Lung (tissue), 12 donors: Measurements from ENCODE around the gene FILIP1. TPM values are rescaled to one million over a fixed set of nuclear protein-coding genes. Genes with fewer than 3 reads are reported as not detected.
A peak's percentile ranks its signal among the peaks of the same experiment; 100 is the strongest.

Experiments
- ATAC-seq: fragments of 200-7000 bp; cut with Tn5 transposase; one replicate; pipeline ENCODE4 v1.9.1; 2020; ENCODE audit warnings: moderate number of reproducible peaks; ENCODE audit not compliant: insufficient read depth, low FRiP score
- DNase-seq, 3 donors: peaks; one replicate each; pipeline ENCODE4 v3.0.0-alpha.2; 2013 to 2017
- H3K27ac ChIP-seq, 2 donors: one replicate each; pipeline ENCODE4 v1.5.1; 2013; ENCODE audit warnings: mild to moderate bottlenecking in 2 of 2, moderate library complexity in 2 of 2, control low read depth in 1 of 2, inconsistent platforms in 1 of 2, low read depth in 1 of 2, low read length in 1 of 2
- H3K27me3 ChIP-seq, 3 donors: one replicate each; pipeline ENCODE4 v1.5.1; 2013; ENCODE audit warnings: low read length in 2 of 3; ENCODE audit not compliant: control insufficient read depth in 3 of 3, insufficient read depth in 3 of 3
- H3K36me3 ChIP-seq, 4 donors: one replicate each; pipeline ENCODE4 v1.5.1; 2013; ENCODE audit warnings: low read length in 4 of 4, mild to moderate bottlenecking in 1 of 4, moderate library complexity in 1 of 4; ENCODE audit not compliant: control insufficient read depth in 4 of 4, insufficient read depth in 4 of 4
- H3K4me1 ChIP-seq, 5 donors: one replicate each; pipeline ENCODE4 v1.5.1; 2013; ENCODE audit warnings: low read length in 5 of 5, mild to moderate bottlenecking in 2 of 5, moderate library complexity in 1 of 5; ENCODE audit not compliant: control insufficient read depth in 5 of 5, insufficient read depth in 5 of 5
- H3K4me3 ChIP-seq: one replicate; pipeline ENCODE4 v1.5.1; 2013; ENCODE audit warnings: mild to moderate bottlenecking, control low read depth, moderate library complexity
- H3K9ac ChIP-seq, 2 donors: one replicate each; pipeline ENCODE4 v1.5.1; 2013; ENCODE audit warnings: low read length in 2 of 2, control low read depth in 1 of 2; ENCODE audit not compliant: insufficient read depth in 1 of 2
- H3K9me3 ChIP-seq, 4 donors: one replicate each; pipeline ENCODE4 v1.5.1; 2013; ENCODE audit warnings: low read length in 3 of 4, mild to moderate bottlenecking in 1 of 4, moderate library complexity in 1 of 4; ENCODE audit not compliant: control insufficient read depth in 4 of 4, insufficient read depth in 3 of 4
- WGBS, 2 donors: extraction: QIAGEN DNeasy Blood & Tissue Kit; methylation state at CpG; one replicate each; pipeline ENCODE4 v1.1.7; 2013; 5-methylcytosine and 5-hydroxymethylcytosine counted together
- polyA plus RNA-seq, 2 donors: library from polyadenylated mRNA; stranded (reverse); fragments of 200-250 nt; gene quantifications; one replicate each; pipeline ENCODE4 v1.2.1, GENCODE V29; 2013
- total RNA-seq, 2 donors: library from RNA; depleted of rRNA in 1 of 2; stranded (reverse); fragments of >200 nt in 1 of 2; gene quantifications; one replicate each; pipeline ENCODE4 v1.2.1, GENCODE V29; 2014 to 2021
- TF ChIP-seq, protein P1 (sequence below): IDR thresholded peaks from 2 replicates; pipeline ENCODE4 v1.5.1; 2012; ENCODE audit warnings: mild to moderate bottlenecking; ENCODE audit errors: control extremely low read depth, extremely low read depth
- donor health status: control.
- donor health status: control.
- donor health status: Bipolar disorder and iron deficiency.
- donor health status: healthy.
- donor health status: DM: yes; HTN: yes; CAD: no.

The FILIP1 gene
- total and polyA plus RNA-seq, 4 donors, result 5.6 to 24.1 (median 11.1) TPM

DNA sequence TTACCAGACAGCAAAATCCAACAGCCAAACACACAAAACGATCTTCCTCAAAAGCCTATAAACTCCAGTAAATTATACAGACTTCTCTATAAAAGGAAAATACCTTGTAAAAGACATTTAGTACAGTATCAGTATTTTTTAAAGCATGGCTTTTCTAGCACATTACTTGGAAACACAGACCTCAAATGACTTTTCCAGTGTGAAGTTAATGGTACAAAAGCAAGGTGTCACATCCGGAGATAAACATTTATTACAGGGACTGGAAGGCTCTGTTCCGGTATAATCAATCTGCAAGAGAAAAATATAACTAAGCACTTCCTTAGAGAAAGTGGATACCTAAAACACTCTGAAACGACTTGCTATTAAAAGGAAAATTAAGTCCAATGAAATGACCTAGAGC lies 226.1 kb downstream of the FILIP1 start:
- DNase-seq (peak in 1 of 3 donors; percentile 31), ATAC-seq (no peak)
- TF ChIP-seq, protein P1, sequence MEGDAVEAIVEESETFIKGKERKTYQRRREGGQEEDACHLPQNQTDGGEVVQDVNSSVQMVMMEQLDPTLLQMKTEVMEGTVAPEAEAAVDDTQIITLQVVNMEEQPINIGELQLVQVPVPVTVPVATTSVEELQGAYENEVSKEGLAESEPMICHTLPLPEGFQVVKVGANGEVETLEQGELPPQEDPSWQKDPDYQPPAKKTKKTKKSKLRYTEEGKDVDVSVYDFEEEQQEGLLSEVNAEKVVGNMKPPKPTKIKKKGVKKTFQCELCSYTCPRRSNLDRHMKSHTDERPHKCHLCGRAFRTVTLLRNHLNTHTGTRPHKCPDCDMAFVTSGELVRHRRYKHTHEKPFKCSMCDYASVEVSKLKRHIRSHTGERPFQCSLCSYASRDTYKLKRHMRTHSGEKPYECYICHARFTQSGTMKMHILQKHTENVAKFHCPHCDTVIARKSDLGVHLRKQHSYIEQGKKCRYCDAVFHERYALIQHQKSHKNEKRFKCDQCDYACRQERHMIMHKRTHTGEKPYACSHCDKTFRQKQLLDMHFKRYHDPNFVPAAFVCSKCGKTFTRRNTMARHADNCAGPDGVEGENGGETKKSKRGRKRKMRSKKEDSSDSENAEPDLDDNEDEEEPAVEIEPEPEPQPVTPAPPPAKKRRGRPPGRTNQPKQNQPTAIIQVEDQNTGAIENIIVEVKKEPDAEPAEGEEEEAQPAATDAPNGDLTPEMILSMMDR, result no peak
- H3K4me1 ChIP-seq, result peaks cover 0 to 10% (median 4%) of the 10 kb centered on the region in 5 donors
- H3K9me3 ChIP-seq, result no peaks in the 10 kb centered on the region
- H3K9ac ChIP-seq, result no peak overlapping the region
- no peak overlapping the region for H3K27ac ChIP-seq
- no peaks in the 10 kb centered on the region for H3K27me3 ChIP-seq
- peaks cover 0 to 13% (median 5%) of the 10 kb centered on the region in 4 donors for H3K36me3 ChIP-seq
- no peak overlapping the region for H3K4me3 ChIP-seq
- WGBS, 2 donors, result 39 to 51% methylated on average over 4 of the region's 4 CpGs

DNA sequence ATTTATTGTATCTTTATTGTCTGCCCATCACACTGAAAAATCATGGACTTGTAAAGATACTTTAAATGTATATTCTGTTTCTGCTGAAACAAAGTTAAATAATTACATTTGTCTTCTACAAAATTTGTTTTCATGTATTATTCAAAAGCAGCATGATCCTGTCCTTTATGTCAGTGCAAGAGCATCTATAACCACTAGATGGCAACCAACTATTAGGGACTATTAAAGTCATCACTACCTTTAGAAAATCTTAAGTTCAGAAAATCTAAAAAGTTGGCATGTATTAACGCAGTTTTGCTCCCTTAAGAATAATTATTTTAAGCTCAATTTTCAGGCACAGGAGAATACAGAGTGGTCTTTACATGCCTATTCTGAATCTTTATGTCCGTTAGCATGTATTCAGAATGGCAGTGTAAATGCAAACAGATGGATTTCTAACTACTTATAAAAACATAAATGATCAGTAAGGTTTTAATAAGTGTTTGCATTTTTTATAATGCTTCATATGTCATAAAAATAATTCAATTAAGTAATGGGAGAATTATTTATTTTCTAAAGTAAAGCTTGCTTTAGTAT lies 226.8 kb downstream of the FILIP1 start:
- TF ChIP-seq, protein P1, result peak; percentile 60
- DNase-seq (peak in 2 of 3 donors; percentile 69 to 77), ATAC-seq (peak; percentile 84)
- Histone ChIP-seq H3K4me3 (no peak overlapping the region), H3K27ac (no peak overlapping the region), H3K4me1 (peaks cover 0 to 10% (median 4%) of the 10 kb centered on the region in 5 donors), H3K9ac (no peak overlapping the region), H3K27me3 (no peaks in the 10 kb centered on the region), H3K36me3 (peaks cover 0 to 11% (median 5%) of the 10 kb centered on the region in 4 donors), H3K9me3 (no peaks in the 10 kb centered on the region)
- WGBS, 2 donors, result 53 to 57% methylated on average over 2 of the region's 2 CpGs

DNA sequence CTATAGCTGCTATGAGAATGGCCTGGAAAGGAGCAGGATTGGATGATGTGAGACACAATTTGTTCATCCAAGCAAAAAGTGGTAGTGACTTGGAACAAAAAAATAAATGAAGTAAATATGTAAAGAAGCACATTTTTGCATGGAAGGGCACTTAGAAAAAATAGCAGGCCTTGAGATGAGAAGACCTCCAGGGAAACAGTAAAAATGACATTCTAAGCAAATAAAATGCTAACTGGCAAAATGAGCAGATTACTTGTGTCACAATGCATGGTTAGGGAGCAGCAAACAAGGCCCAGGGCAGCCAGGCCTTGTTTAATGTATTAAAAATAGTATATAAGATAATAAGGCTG lies 230.2 kb downstream of the FILIP1 start:
- H3K4me3 ChIP-seq, result no peak overlapping the region
- H3K9ac ChIP-seq, result peak overlapping the region in 1 of 2 donors; percentile 20
- no peaks in the 10 kb centered on the region for H3K9me3 ChIP-seq
- peaks cover 8 to 20% (median 9%) of the 10 kb centered on the region in 4 donors for H3K36me3 ChIP-seq
- DNase-seq (peak in 1 of 3 donors; percentile 65), ATAC-seq (no peak)
- TF ChIP-seq, protein P1, result no peak
- peaks cover 0 to 10% (median 4%) of the 10 kb centered on the region in 5 donors for H3K4me1 ChIP-seq
- H3K27ac ChIP-seq, result no peak overlapping the region
- H3K27me3 ChIP-seq, result no peaks in the 10 kb centered on the region
